Fibroblast of the aortic adventitia (primary cell): ENCODE data around the gene LRMDA. TPM values are rescaled to one million over a fixed set of nuclear protein-coding genes. Genes with fewer than 3 reads are reported as not detected.
A peak's percentile ranks its signal among the peaks of the same experiment; 100 is the strongest.

ENCODE experiments used
- DNase-seq: peaks from one replicate; pipeline ENCODE4 v3.0.0-alpha.2; 2010; ENCODE audit warnings: low read depth
- H3K4me3 ChIP-seq: 2 replicates; pipeline ENCODE4 v1.5.1; 2011; ENCODE audit warnings: low read depth, mild to moderate bottlenecking, control low read depth, low read length, moderate library complexity
- total RNA-seq: library from RNA; depleted of rRNA; stranded (reverse); fragments of >200 nt; gene quantifications from 2 replicates; pipeline ENCODE4 v1.2.3, GENCODE V29; 2012; ENCODE audit warnings: low replicate concordance
- TF ChIP-seq, protein P1 (sequence below): IDR thresholded peaks from 2 replicates; pipeline ENCODE4 v1.5.1; 2011; ENCODE audit warnings: mild to moderate bottlenecking, low read length, control low read depth, inconsistent platforms; ENCODE audit not compliant: insufficient read depth

The LRMDA gene
- total RNA-seq, 1 donor, result 6.3 TPM

DNA sequence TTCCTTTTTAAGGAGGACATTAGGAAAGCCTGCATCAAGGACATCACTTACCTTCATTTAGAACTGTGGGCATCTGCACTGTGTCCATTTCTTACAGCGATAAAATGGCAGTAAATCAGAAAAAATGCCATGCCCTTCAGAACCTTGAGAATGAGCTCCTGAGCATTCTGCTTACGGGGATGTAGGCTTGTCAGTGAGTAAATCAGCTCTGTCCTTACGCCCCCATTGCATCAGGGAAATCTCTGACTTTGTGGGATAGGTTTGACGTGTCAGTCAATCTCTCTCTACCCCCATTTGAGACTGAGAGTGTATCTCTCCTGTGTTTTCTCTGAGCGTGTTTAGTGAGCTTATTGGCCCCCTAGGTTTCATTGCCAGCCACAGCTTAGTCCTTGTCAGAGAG is 837.1 kb downstream of the LRMDA start:
- no peak for DNase-seq
- no peak overlapping the region for H3K4me3 ChIP-seq
- TF ChIP-seq, protein P1, sequence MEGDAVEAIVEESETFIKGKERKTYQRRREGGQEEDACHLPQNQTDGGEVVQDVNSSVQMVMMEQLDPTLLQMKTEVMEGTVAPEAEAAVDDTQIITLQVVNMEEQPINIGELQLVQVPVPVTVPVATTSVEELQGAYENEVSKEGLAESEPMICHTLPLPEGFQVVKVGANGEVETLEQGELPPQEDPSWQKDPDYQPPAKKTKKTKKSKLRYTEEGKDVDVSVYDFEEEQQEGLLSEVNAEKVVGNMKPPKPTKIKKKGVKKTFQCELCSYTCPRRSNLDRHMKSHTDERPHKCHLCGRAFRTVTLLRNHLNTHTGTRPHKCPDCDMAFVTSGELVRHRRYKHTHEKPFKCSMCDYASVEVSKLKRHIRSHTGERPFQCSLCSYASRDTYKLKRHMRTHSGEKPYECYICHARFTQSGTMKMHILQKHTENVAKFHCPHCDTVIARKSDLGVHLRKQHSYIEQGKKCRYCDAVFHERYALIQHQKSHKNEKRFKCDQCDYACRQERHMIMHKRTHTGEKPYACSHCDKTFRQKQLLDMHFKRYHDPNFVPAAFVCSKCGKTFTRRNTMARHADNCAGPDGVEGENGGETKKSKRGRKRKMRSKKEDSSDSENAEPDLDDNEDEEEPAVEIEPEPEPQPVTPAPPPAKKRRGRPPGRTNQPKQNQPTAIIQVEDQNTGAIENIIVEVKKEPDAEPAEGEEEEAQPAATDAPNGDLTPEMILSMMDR, result no peak

DNA sequence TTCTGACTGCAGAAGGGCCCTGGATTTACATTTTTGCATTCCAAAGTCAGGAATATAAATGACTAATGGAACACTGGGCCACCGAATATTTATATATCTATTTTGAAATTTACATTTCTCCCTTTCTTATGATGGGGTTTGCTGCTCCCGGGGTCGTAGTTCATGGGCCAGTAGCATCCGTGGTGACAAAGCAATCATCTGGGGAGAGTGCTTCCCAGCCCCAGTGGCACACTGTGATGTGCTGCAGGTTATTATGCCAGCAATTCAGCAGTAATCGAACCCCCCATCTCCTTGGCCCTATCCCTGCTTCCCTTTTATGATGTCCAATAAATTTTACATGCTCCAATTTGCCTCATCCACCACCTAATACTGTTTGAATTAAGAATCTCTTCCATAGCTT is 837.5 kb downstream of the LRMDA start:
- TF ChIP-seq, protein P1, result no peak

DNA sequence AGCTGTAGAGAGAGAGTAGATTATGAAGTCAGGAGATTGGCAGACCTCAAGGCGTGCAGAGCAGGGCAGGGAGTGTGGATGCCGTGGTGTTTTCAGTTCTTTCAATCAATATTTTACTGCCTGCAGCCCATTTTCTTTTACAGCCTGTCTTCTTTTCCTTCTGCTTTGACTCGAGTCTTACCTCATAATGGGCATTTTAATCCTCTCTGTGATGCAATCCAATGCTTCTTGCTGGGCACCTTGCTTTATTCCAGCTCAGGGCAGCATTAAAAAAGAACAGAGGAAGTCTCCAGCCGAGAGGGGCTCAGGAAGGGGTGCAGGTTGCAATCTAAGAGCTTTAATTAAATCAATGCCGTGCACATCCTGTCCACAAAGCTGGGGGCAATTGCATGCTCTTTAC is 839.0 kb downstream of the LRMDA start:
- TF ChIP-seq, protein P1, result no peak
- DNase-seq, result no peak
- H3K4me3 ChIP-seq, result no peak overlapping the region

More for the DNA sequence above, 837.5 kb downstream of the LRMDA start:
- DNase-seq, result no peak
- no peak overlapping the region for H3K4me3 ChIP-seq

DNA sequence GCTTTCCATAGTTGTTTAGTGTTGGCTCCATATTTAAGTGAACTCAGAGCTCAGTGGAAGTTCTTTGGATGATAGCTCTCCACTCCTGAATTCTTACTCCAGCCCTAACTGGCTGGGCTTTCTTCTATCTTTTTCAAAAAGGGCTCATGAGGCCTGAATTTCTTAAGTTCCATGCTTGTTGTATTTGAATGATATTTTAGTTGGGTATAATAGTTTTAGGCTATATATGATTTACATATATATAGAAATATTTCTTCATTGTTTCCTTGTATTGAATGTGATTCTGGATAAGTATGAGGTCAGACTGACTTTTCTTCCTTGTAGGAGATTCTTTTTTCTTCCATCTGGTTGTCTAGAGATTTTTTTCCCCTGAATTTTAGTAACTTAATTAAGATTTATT is 843.5 kb downstream of the LRMDA start:
- no peak for DNase-seq
- TF ChIP-seq, protein P1, result no peak
- H3K4me3 ChIP-seq, result no peak overlapping the region

DNA sequence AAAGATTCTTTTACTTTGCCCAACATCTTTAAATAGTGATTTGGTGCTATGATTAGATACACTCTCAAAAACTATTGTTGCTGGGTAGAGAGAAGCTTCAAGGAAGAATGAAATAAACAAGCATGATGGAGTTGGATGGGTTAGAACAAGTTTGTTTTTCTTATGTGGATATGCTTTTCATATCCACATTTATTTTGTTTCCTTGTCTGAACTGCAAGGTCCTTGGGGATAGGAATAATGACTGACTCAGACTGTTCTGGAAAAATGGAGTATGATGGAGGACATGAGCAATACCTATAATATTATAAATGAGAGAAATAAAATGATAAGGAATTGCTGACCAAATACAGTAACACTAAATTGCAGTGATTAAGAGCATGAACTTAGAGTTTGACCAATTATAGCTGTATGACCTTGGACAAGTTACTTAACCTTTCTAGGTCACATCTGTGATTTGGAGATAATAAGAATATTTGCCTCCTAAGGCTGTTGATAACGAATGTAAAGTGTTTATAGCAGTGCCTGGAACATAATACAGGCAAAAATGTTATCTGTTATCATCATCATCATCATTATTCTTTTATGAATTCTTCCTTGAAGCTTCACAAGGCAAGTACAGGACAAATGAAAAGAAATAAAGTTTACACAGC is 847.5 kb downstream of the LRMDA start:
- no peak overlapping the region for H3K4me3 ChIP-seq
- DNase-seq, result peak; percentile 66
- TF ChIP-seq, protein P1, result no peak

DNA sequence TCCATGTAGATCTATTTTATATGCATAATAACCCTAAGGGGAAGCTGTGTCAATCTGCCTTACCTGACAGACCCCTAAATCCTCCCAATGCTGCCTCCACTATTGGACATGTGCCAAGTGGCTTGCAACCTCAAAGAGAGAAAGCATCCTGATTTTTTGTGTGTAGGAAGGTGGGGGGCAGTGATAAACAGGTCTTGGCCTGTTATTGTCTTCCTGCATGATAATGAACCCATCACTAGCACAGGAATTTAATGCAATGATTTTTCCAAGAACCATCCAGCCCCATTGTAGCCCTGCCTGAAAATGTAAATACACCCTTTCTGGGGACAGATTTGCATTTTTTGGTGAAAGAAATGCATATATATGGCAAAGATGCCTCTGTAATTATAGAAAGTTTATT is 850.2 kb downstream of the LRMDA start:
- no peak for DNase-seq
- TF ChIP-seq, protein P1, result no peak
- H3K4me3 ChIP-seq, result no peak overlapping the region
